Testis (tissue), 3 donors: Measurements from ENCODE around the gene ASPA. TPM values are rescaled to one million over a fixed set of nuclear protein-coding genes. Genes with fewer than 3 reads are reported as not detected.

Experiments
- DNase-seq: peaks from one replicate; pipeline ENCODE4 v3.0.0-alpha.2; 2019
- H3K27ac ChIP-seq, 2 donors: fragments of 200-600 bp; sonication (generic); one replicate each; pipeline ENCODE4 v1.5.1; 2019
- H3K27me3 ChIP-seq: fragments of 200-600 bp; sonication (generic); one replicate; pipeline ENCODE4 v1.5.1; 2019
- H3K36me3 ChIP-seq: fragments of 200-600 bp; sonication (generic); one replicate; pipeline ENCODE4 v1.5.1; 2017; ENCODE audit warnings: low read depth; ENCODE audit errors: missing control alignments
- H3K4me1 ChIP-seq: fragments of 200-600 bp; sonication (generic); one replicate; pipeline ENCODE4 v1.5.1; 2019
- H3K4me3 ChIP-seq, 2 donors: fragments of 200-600 bp; sonication (generic); one replicate each; pipeline ENCODE4 v1.5.1; 2017 to 2019
- H3K9me3 ChIP-seq: fragments of 200-600 bp; sonication (generic); one replicate; pipeline ENCODE4 v1.5.1; 2017
- CTCF ChIP-seq, 3 experiments: fragments of 450-650 bp in 2 of 3; fragments of 200-600 bp in 1 of 3; sonication (generic) in 1 of 3; IDR thresholded peaks; one replicate each; pipeline ENCODE4 v1.5.1; 2016 to 2019; ENCODE audit warnings: antibody characterized with exemption in 3 of 3, mild to moderate bottlenecking in 2 of 3, moderate library complexity in 1 of 3
- POLR2A ChIP-seq: fragments of 450-650 bp; IDR thresholded peaks from one replicate; pipeline ENCODE4 v1.6.1; 2017; ENCODE audit warnings: antibody characterized with exemption, mild to moderate bottlenecking, moderate library complexity
- WGBS, 2 donors: methylation state at CpG; one replicate each; pipeline ENCODE4 v1.1.5; 2018; 5-methylcytosine and 5-hydroxymethylcytosine counted together
- intact Hi-C: fragments of 100-400 bp; cut with DNase I; formaldehyde crosslinking; loops from one replicate; pipeline ENCODE4 v1.15.1; 2023; ENCODE audit warnings: low total_unique reads
- polyA plus RNA-seq: library from polyadenylated mRNA; stranded (reverse); fragments of 350-450 nt; fragmentation: Illumina TruSeq; extraction: RNeasy Lipid Tissue Mini Kit (QIAGEN cat#74804); gene quantifications from one replicate; pipeline ENCODE4 v1.2.3, GENCODE V29; 2014; ENCODE audit warnings: low read depth, low replicate concordance; ENCODE audit not compliant: insufficient read depth
- total RNA-seq, 2 donors: library from RNA; depleted of rRNA; stranded (reverse); fragments of >200 nt; gene quantifications; one replicate each; pipeline ENCODE4 v1.2.3, GENCODE V29; 2016

Gene ASPA
- total and polyA plus RNA-seq, 3 donors from 2014 or later: 5.0 to 16.1 (median 6.1) TPM

- no peaks in the 10 kb centered on the region for H3K27me3 ChIP-seq
- H3K9me3 ChIP-seq: no peaks in the 10 kb centered on the region
- peak overlapping the region; percentile 86 to 87 for H3K27ac ChIP-seq
- peaks cover 32% of the 10 kb centered on the region for H3K4me1 ChIP-seq
- TF ChIP-seq CTCF (IDR thresholded peaks at IDR 0.05) (peak; percentile 33 to 80 (median 78)), POLR2A (no peak)
- WGBS, 2 donors: 0 to 3% methylated on average over 18 to 44 of the region's 44 CpGs
- peak overlapping the region; percentile 53 to 68 for H3K4me3 ChIP-seq
- H3K36me3 ChIP-seq: no peaks in the 10 kb centered on the region
- intact Hi-C loops: no loop called here
- peak; percentile 80 for DNase-seq
Measured at GRCh38 chr17:3535253-3535995, 59.6 kb downstream of the ASPA start.

GRCh38 chr17:3536716-3537115, 60.9 kb downstream of the ASPA start:
- Histone ChIP-seq H3K27me3 (no peaks in the 10 kb centered on the region), H3K27ac (no peak overlapping the region), H3K4me1 (peaks cover 19% of the 10 kb centered on the region), H3K4me3 (no peak overlapping the region), H3K36me3 (no peaks in the 10 kb centered on the region), H3K9me3 (no peaks in the 10 kb centered on the region)
- 82 to 93% methylated on average over 5 of the region's 5 CpGs for WGBS, 2 donors
- intact Hi-C loops: no loop called here
- TF ChIP-seq POLR2A (no peak), CTCF (IDR thresholded peaks at IDR 0.05) (no peak)
- no peak for DNase-seq

GRCh38 chr17:3539881-3540540, 64.2 kb downstream of the ASPA start:
- intact Hi-C loops: no loop called here
- no peak overlapping the region for H3K4me3 ChIP-seq
- WGBS, 2 donors: 81 to 85% methylated on average over 8 of the region's 8 CpGs
- no peaks in the 10 kb centered on the region for H3K27me3 ChIP-seq
- no peaks in the 10 kb centered on the region for H3K9me3 ChIP-seq
- DNase-seq: no peak
- H3K36me3 ChIP-seq: no peaks in the 10 kb centered on the region
- no peak overlapping the region for H3K27ac ChIP-seq
- H3K4me1 ChIP-seq: peaks cover 10% of the 10 kb centered on the region
- no peak for TF ChIP-seq CTCF (IDR thresholded peaks at IDR 0.05)
- TF ChIP-seq POLR2A: no peak

- Histone ChIP-seq H3K4me1 (no peaks in the 10 kb centered on the region), H3K36me3 (no peaks in the 10 kb centered on the region), H3K27ac (no peak overlapping the region), H3K27me3 (no peaks in the 10 kb centered on the region), H3K4me3 (no peak overlapping the region), H3K9me3 (no peaks in the 10 kb centered on the region)
- no peak for TF ChIP-seq POLR2A
- DNase-seq: no peak
- intact Hi-C loops: no loop called here
- WGBS, 2 donors: 81 to 89% methylated on average over 12 to 16 of the region's 16 CpGs
Measured at GRCh38 chr17:3542410-3543088, 66.8 kb downstream of the ASPA start.

- no peak overlapping the region for H3K4me3 ChIP-seq
- H3K4me1 ChIP-seq: no peaks in the 10 kb centered on the region
- no peaks in the 10 kb centered on the region for H3K9me3 ChIP-seq
- WGBS, 2 donors: 52 to 64% methylated on average over 10 of the region's 10 CpGs
- intact Hi-C loops: no loop called here
- no peaks in the 10 kb centered on the region for H3K36me3 ChIP-seq
- H3K27ac ChIP-seq: no peak overlapping the region
- no peak for TF ChIP-seq POLR2A
- DNase-seq: no peak
- H3K27me3 ChIP-seq: no peaks in the 10 kb centered on the region
Measured at GRCh38 chr17:3543453-3543852, 67.7 kb downstream of the ASPA start.
